ENCODE data around the gene APOO. TPM values are rescaled to one million over a fixed set of nuclear protein-coding genes. Genes with fewer than 3 reads are reported as not detected.

The APOO gene
- total RNA-seq, 4 donors from 2014 or later: 2.0 to 21.9 (median 11.2) TPM

- H3K4me1 ChIP-seq: no peaks in the 10 kb centered on the region
- H3K36me3 ChIP-seq: no peaks in the 10 kb centered on the region
- no peak for DNase-seq
- H3K9me3 ChIP-seq: no peaks in the 10 kb centered on the region
- H3K27me3 ChIP-seq: no peaks in the 10 kb centered on the region
- H3K4me3 ChIP-seq: no peak overlapping the region
- no peak for TF ChIP-seq POLR2A (IDR thresholded peaks at IDR 0.05)
- no peak for TF ChIP-seq CTCF (IDR thresholded peaks at IDR 0.05)
- no peak overlapping the region for H3K27ac ChIP-seq
- intact Hi-C loops (cut with DNase I; ENCODE audit: low total_unique reads): loop anchor here (10.0 kb wide), 1 partner anchor 105 kb away; the partner anchor contains the start of gene KLHL15
These were observed 12.1 kb upstream of the APOO start for GRCh38 chrX:23919706-23920320.

GRCh38 chrX:23919148-23919547, 11.4 kb upstream of the APOO start:
- no peaks in the 10 kb centered on the region for H3K36me3 ChIP-seq
- no peaks in the 10 kb centered on the region for H3K27me3 ChIP-seq
- H3K27ac ChIP-seq: no peak overlapping the region
- H3K9me3 ChIP-seq: no peaks in the 10 kb centered on the region
- TF ChIP-seq POLR2A (IDR thresholded peaks at IDR 0.05): no peak
- no peak for TF ChIP-seq CTCF (IDR thresholded peaks at IDR 0.05)
- H3K4me3 ChIP-seq: no peak overlapping the region
- no peak for DNase-seq
- H3K4me1 ChIP-seq: no peaks in the 10 kb centered on the region
- intact Hi-C loops (cut with DNase I; ENCODE audit: low total_unique reads): loop anchor here (10.0 kb wide), 1 partner anchor 106 kb away; the partner anchor contains the start of gene KLHL15

- Histone ChIP-seq H3K27ac (no peak overlapping the region), H3K27me3 (no peaks in the 10 kb centered on the region), H3K9me3 (no peaks in the 10 kb centered on the region), H3K36me3 (no peaks in the 10 kb centered on the region), H3K4me3 (no peak overlapping the region), H3K4me1 (no peaks in the 10 kb centered on the region)
- TF ChIP-seq POLR2A (IDR thresholded peaks at IDR 0.05): no peak
- TF ChIP-seq CTCF (IDR thresholded peaks at IDR 0.05): no peak
- DNase-seq: no peak
- intact Hi-C loops (cut with DNase I; ENCODE audit: low total_unique reads): loop anchor here (10.0 kb wide), 1 partner anchor 114 kb away; the partner anchor contains the start of gene KLHL15
These were observed 3.5 kb upstream of the APOO start for GRCh38 chrX:23911126-23911835.

- H3K36me3 ChIP-seq: no peaks in the 10 kb centered on the region
- H3K27me3 ChIP-seq: no peaks in the 10 kb centered on the region
- TF ChIP-seq CTCF (IDR thresholded peaks at IDR 0.05) (peak in 2 of 4 experiments; percentile 17 to 33), POLR2A (IDR thresholded peaks at IDR 0.05) (no peak)
- H3K9me3 ChIP-seq: no peaks in the 10 kb centered on the region
- DNase-seq: no peak
- H3K4me3 ChIP-seq: peak overlapping the region in 1 of 2 donors; percentile 46
- H3K4me1 ChIP-seq: no peaks in the 10 kb centered on the region
- H3K27ac ChIP-seq: peak overlapping the region; percentile 79 to 84
- intact Hi-C loops (cut with DNase I; ENCODE audit: low total_unique reads): no loop called here
These were observed 674 bp upstream of the APOO start for GRCh38 chrX:23908219-23909004.

Data from uterus (tissue), 4 donors.